OCI-LY7 (cell line): ENCODE data around the gene TLR6. TPM values are rescaled to one million over a fixed set of nuclear protein-coding genes. Genes with fewer than 3 reads are reported as not detected.

ENCODE experiments used
- BruUV-seq: library from RNA; stranded (reverse); fragments of 400-500 nt; replicated peaks from 2 replicates; lab custom pipeline; 2021; lab: Mats Ljungman, UMichigan
- CTCF ChIA-PET: fragments of 300-600 bp; sonication (Branson Sonifier 250); formaldehyde crosslinking; loops from one replicate; lab custom pipeline; 2022; ENCODE audit warnings: antibody characterized with exemption; ENCODE audit not compliant: unreplicated experiment; lab: Charles Lee
- POLR2A ChIA-PET: fragments of 300-600 bp; sonication (Branson Sonifier 250); formaldehyde crosslinking; loops from one replicate; lab custom pipeline; 2022; ENCODE audit warnings: antibody characterized with exemption; lab: Charles Lee
- DNase-seq: peaks from one replicate; pipeline ENCODE4 v3.0.0-alpha.2; 2015; ENCODE audit warnings: low spot score
- H2AFZ ChIP-seq: fragments of 200-600 bp; sonication (generic), shearing (Covaris generic); 2 replicates; pipeline ENCODE4 v1.6.1; 2014; ENCODE audit warnings: mild to moderate bottlenecking, antibody characterized with exemption, low read length, moderate library complexity
- H3K27ac ChIP-seq: fragments of 200-600 bp; sonication (generic); 2 replicates; pipeline ENCODE4 v1.5.1; 2014; ENCODE audit warnings: mixed run types, low read depth, mild to moderate bottlenecking, moderate library complexity, low read length, inconsistent platforms; ENCODE audit not compliant: poor library complexity, severe bottlenecking
- H3K36me3 ChIP-seq: fragments of 200-600 bp; sonication (generic); 2 replicates; pipeline ENCODE4 v1.6.1; 2014; ENCODE audit warnings: mild to moderate bottlenecking, antibody characterized with exemption, low read length, moderate library complexity, mixed read lengths; ENCODE audit not compliant: insufficient read depth
- H3K4me1 ChIP-seq: fragments of 200-600 bp; sonication (generic); 2 replicates; pipeline ENCODE4 v1.5.1; 2014; ENCODE audit warnings: mild to moderate bottlenecking, low read length; ENCODE audit not compliant: insufficient read depth, poor library complexity, severe bottlenecking
- H3K4me2 ChIP-seq: fragments of 200-600 bp; sonication (generic); 2 replicates; pipeline ENCODE4 v1.6.1; 2014; ENCODE audit warnings: mild to moderate bottlenecking, low read length
- H3K4me3 ChIP-seq: fragments of 200-600 bp; sonication (generic); 2 replicates; pipeline ENCODE4 v1.5.1; 2014; ENCODE audit warnings: mild to moderate bottlenecking, low read depth, low read length; ENCODE audit not compliant: poor library complexity, severe bottlenecking
- H3K79me2 ChIP-seq: fragments of 200-600 bp; sonication (generic); 2 replicates; pipeline ENCODE4 v1.6.1; 2016; ENCODE audit warnings: low read depth, mild to moderate bottlenecking, low read length, moderate library complexity, mixed read lengths; ENCODE audit not compliant: insufficient read depth
- H3K9me2 ChIP-seq: fragments of 200-600 bp; sonication (generic); 2 replicates; pipeline ENCODE4 v1.6.1; 2016; ENCODE audit warnings: mild to moderate bottlenecking, low read length, mixed read lengths; ENCODE audit not compliant: insufficient read depth
- H3K9me3 ChIP-seq: fragments of 200-600 bp; sonication (generic); 2 replicates; pipeline ENCODE4 v1.6.1; 2014; ENCODE audit warnings: mild to moderate bottlenecking, mixed run types, low read length, mixed read lengths
- H4K20me1 ChIP-seq: fragments of 200-600 bp; sonication (generic); 2 replicates; pipeline ENCODE4 v1.6.1; 2014; ENCODE audit warnings: mild to moderate bottlenecking, antibody characterized with exemption, low read length, moderate library complexity, mixed read lengths; ENCODE audit not compliant: insufficient read depth
- EZH2phosphoT487 ChIP-seq: fragments of 200-600 bp; sonication (generic); IDR thresholded peaks from 2 replicates; pipeline ENCODE4 v1.6.1; 2018; ENCODE audit warnings: low read depth, borderline replicate concordance, mild to moderate bottlenecking, mixed run types, antibody characterized with exemption, low read length, moderate library complexity, mixed read lengths
- intact Hi-C: fragments of 100-400 bp; cut with micrococcal nuclease; formaldehyde crosslinking; loops from one replicate; pipeline ENCODE4 v1.10.0; 2022; ENCODE audit not compliant: unreplicated experiment
- total RNA-seq, 2 experiments: library from RNA; depleted of rRNA in 1 of 2; stranded (reverse); fragments of >200 nt in 1 of 2; shearing (Covaris generic) in 1 of 2; gene quantifications; 2 replicates each; pipeline ENCODE4 v1.2.3, GENCODE V29; 2014 to 2022
- TF ChIP-seq, protein P1 (sequence below): fragments of 200-600 bp; sonication (generic); conservative IDR thresholded peaks from 2 replicates; pipeline ENCODE4 v1.5.1; 2014; ENCODE audit warnings: mild to moderate bottlenecking, antibody characterized with exemption, low read length, moderate library complexity, mixed read lengths

TLR6 gene
- total RNA-seq, 2 experiments from 2014 or later = 1.5 to 9.2 TPM

DNA sequence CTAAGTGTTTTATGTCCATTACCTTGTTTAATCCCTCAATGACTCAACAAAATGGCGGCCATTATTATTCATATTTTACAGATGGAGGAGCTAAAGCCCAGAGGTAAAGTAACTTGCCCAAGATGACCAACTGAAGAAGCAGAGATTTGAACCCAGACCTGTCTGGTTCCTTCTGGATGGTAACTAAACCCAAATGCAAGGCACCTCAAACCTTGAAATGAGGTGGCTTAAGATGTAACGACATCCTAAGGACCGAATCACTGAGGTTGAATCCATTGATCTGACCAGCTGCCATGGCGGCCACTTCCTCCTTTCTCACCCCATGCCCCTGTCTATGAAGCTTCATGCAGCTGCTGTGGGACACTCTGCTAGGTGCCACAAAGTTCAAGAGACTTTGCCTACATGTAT lies 74.8 kb downstream of the TLR6 start:
- H3K4me2 ChIP-seq = peak overlapping the region; percentile 75
- H3K4me3 ChIP-seq = peak overlapping the region; percentile 75
- peaks cover 32% of the 10 kb centered on the region for H3K36me3 ChIP-seq
- DNase-seq = peak; percentile 75
- H2AFZ ChIP-seq = peak overlapping the region; percentile 66; the same call in 1 of the 2 replicates
- H3K27ac ChIP-seq = peak overlapping the region; percentile 90
- BruUV-seq = TSS peak; percentile 91
- H4K20me1 ChIP-seq = no peaks in the 10 kb centered on the region
- ChIA-PET POLR2A (interaction anchor here (0.6 to 8.9 kb wide), 17 partner anchors 11 to 539 kb away, joined by 3 to 348 read pairs (median 5); partner anchors contain the start of genes TLR1 and TLR6), CTCF (interaction anchor here (0.8 to 6.7 kb wide), 5 partner anchors 9 to 79 kb away, joined by 4 to 145 read pairs (median 6); partner anchors contain the start of gene TLR1)
- TF ChIP-seq EZH2phosphoT487 = no peak
- TF ChIP-seq, protein P1, sequence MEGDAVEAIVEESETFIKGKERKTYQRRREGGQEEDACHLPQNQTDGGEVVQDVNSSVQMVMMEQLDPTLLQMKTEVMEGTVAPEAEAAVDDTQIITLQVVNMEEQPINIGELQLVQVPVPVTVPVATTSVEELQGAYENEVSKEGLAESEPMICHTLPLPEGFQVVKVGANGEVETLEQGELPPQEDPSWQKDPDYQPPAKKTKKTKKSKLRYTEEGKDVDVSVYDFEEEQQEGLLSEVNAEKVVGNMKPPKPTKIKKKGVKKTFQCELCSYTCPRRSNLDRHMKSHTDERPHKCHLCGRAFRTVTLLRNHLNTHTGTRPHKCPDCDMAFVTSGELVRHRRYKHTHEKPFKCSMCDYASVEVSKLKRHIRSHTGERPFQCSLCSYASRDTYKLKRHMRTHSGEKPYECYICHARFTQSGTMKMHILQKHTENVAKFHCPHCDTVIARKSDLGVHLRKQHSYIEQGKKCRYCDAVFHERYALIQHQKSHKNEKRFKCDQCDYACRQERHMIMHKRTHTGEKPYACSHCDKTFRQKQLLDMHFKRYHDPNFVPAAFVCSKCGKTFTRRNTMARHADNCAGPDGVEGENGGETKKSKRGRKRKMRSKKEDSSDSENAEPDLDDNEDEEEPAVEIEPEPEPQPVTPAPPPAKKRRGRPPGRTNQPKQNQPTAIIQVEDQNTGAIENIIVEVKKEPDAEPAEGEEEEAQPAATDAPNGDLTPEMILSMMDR = no peak
- intact Hi-C loops = loop anchor here (1.0 to 10.0 kb wide), 3 partner anchors 21 to 353 kb away; partner anchors contain the start of gene TLR6
- peaks cover 37% of the 10 kb centered on the region for H3K4me1 ChIP-seq
- H3K9me3 ChIP-seq = peaks cover 19% of the 10 kb centered on the region; the same call in 1 of the 2 replicates
- no peaks in the 10 kb centered on the region for H3K9me2 ChIP-seq
- peaks cover 58% of the 10 kb centered on the region for H3K79me2 ChIP-seq

DNA sequence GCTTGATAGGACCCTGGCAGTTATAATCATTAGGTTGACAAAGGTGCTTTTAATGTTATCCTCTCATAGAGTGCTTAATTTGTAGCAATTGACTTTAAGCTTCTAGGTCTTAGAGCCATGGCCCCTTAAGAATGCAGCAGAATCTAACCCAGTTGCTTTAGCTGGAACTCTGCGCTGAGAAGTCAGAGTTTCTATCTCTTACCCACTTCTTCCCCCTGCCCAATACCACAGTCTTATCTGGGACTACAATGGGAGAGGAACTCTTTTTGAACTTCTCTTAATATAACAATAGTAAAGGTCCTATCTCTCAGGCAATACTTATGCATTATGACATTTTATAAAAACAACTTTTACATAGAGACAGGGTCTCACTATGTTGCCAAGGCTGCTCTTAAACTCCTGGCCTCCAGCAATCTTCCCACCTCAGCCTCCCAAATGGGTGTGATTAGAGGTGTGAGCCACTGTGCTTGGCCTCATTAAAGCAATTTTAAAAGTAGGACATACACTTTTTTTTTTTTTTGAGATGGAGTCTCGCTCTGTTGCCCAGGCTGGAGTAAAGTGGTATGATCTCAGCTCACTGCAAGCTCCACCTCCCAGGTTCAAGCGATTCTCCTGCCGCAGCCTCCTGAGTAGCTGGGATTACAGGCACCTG lies 75.7 kb downstream of the TLR6 start:
- H3K4me2 ChIP-seq = peak overlapping the region; percentile 75

More for the DNA sequence above, 75.7 kb downstream of the TLR6 start:
- peak overlapping the region; percentile 90 for H3K27ac ChIP-seq
- TF ChIP-seq, protein P1 = no peak
- TF ChIP-seq EZH2phosphoT487 = no peak
- DNase-seq = no peak
- ChIA-PET POLR2A (interaction anchor here (0.6 to 8.9 kb wide), 11 partner anchors 10 to 534 kb away, joined by 3 to 348 read pairs (median 5); partner anchors contain the start of genes TLR1 and TLR6), CTCF (interaction anchor here (2.0 to 6.7 kb wide), 2 partner anchors 19 to 23 kb away, joined by 13 to 145 read pairs; partner anchors contain the start of gene TLR1)
- peak overlapping the region; percentile 75 for H3K4me3 ChIP-seq
- no peak overlapping the region for H2AFZ ChIP-seq
- intact Hi-C loops = loop anchor here (10.0 kb wide), 1 partner anchor 354 kb away; no protein-coding TSS in a partner anchor
- H3K9me2 ChIP-seq = no peaks in the 10 kb centered on the region
- H3K9me3 ChIP-seq = peaks cover 19% of the 10 kb centered on the region; the same call in 1 of the 2 replicates
- H3K4me1 ChIP-seq = peaks cover 34% of the 10 kb centered on the region
- H4K20me1 ChIP-seq = no peaks in the 10 kb centered on the region
- peaks cover 41% of the 10 kb centered on the region for H3K36me3 ChIP-seq
- H3K79me2 ChIP-seq = peaks cover 67% of the 10 kb centered on the region
- no TSS peak for BruUV-seq
